Bladder microvascular endothelial cell (primary cell): ENCODE measurements around the gene CAMK4. TPM values are rescaled to one million over a fixed set of nuclear protein-coding genes. Genes with fewer than 3 reads are reported as not detected.

ENCODE experiments used
- total RNA-seq: library from RNA; depleted of rRNA; stranded (reverse); fragments of >200 nt; gene quantifications from 2 replicates; pipeline ENCODE4 v1.2.3, GENCODE V29; 2014

The CAMK4 gene
- 0.32 and 2.3 TPM in 2 replicates for total RNA-seq

DNA sequence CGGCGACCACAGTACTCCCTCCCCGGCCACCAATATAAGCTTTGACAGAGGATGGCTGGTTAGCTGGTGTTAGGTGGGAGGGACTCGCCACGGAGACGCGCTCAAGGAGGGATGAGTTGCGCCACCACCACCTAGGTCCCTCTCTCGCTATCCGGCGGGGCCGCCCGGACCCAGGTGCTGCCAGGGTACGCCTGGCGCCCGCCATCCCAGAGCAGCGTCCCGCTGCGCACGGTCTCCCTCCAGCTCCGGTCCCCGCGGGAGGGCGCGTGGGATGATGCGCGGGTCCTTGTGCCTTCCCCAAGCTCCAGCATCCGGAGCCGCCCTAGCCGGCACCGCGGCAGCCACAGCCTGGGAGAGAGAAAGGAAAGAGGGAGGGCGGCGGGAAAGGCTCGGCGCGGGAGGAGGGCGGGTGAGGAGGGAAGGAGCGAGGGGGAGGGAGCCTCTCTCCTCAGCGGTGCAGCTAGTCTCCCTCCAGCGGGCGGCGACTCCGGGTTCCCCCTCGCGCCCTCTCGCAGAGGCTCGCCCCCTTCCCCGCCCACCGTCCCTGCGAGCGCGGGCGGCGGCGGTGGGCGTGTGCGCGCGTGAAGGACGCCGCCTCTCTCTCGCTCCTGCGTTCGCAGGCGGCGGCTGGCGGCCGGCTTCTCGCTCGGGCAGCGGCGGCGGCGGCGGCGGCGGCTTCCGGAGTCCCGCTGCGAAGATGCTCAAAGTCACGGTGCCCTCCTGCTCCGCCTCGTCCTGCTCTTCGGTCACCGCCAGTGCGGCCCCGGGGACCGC is at the start of gene CAMK4:
TSS of gene CAMK4 (plus strand) at position 598 of the 774 bp plus-strand sequence. CDS start at position 698, 100 bp downstream.

DNA sequence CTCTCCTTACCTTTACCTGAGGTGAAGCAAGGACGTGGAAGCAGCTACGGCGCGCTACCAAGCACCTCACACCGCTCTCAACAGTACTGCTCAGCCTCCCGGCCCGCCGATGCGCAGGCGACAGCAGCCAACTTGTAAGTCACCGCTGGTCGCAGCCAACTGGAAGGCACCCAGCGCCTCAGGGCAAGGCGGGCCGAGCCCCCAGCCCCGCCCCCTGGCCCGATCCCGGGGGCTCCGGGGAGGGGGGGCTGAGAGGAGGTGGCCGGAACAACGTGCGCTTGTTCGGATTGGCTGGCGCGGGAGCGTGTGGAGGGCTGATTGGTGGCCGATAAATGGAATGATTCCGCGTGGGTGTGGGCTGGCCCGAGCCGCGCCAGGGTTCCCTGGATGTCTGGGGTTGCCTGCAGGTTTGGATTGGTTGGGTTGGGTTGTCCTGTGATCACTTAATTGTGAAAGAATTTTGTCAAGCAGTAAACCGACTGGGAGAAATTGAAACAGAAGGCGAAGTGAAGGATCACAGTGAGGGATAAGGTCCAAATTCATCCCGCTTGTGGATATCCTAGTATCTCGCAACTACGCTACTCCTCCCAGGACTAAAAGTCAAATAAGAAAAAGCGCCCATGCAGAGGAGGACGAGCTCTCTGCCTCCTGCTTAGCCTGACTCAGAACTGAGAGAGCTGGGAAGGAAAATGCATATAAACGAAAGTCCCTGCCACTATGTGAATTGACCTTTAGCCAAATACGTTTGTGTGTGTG is 288.4 kb downstream of the CAMK4 start, which contains the start of gene STARD4:
TSS of gene STARD4 (minus strand) at position 161 of the 756 bp plus-strand sequence. CDS start 5,102 bp downstream, outside the sequence.

Other genes starting within 250 kb of the CAMK4 start
- gene TSLP, start 152.7 kb upstream of the CAMK4 start, total RNA-seq, result under 0.01 and 0.06 TPM in 2 replicates
- gene WDR36, start 132.0 kb upstream of the CAMK4 start, total RNA-seq, result 24.8 and 68.5 TPM in 2 replicates